GM12878 (cell line): ENCODE measurements around the gene STPG1. TPM values are rescaled to one million over a fixed set of nuclear protein-coding genes. Genes with fewer than 3 reads are reported as not detected.

Experiments
- ATAC-seq: fragments of 200-7000 bp; cut with Tn5 transposase; 3 replicates; pipeline ENCODE4 v1.9.1; 2020; ENCODE audit warnings: mild to moderate bottlenecking, moderate library complexity
- BruUV-seq: library from RNA; stranded (reverse); fragments of 400-500 nt; replicated peaks from 2 replicates; lab custom pipeline; 2021; lab: Mats Ljungman, UMichigan
- CTCF ChIA-PET: fragments of 300-600 bp; sonication (Branson Sonifier 250); formaldehyde crosslinking; extraction: SDS; loops from one replicate; lab custom pipeline; 2021; ENCODE audit warnings: inconsistent platforms; lab: Yijun Ruan, JAX
- POLR2A ChIA-PET: fragments of 350-600 bp; formaldehyde crosslinking; extraction: SDS; loops from one replicate; lab custom pipeline; 2021; ENCODE audit warnings: inconsistent platforms; lab: Charles Lee
- RAD21 ChIA-PET: fragments of 300-600 bp; sonication (Branson Sonifier 250); formaldehyde crosslinking; loops from one replicate; lab custom pipeline; 2023; ENCODE audit warnings: antibody characterized with exemption; ENCODE audit not compliant: unreplicated experiment; lab: Charles Lee
- SMC1A ChIA-PET: fragments of 300-600 bp; sonication (Branson Sonifier 250); formaldehyde crosslinking; loops from one replicate; lab custom pipeline; 2023; ENCODE audit not compliant: unreplicated experiment, uncharacterized antibody; lab: Charles Lee
- DNase-seq: peaks from one replicate; pipeline ENCODE4 v3.0.0-alpha.2; 2011; ENCODE audit warnings: low read depth, low spot score
- FAIRE-seq: peaks from 3 replicates; lab custom pipeline; 2011; peaks lifted over from hg19 to GRCh38; lab: Jason Lieb, UNC
- H2AFZ ChIP-seq: 2 replicates; pipeline ENCODE4 v1.6.0; 2011; ENCODE audit warnings: low read depth, low read length, control low read depth; ENCODE audit not compliant: control insufficient read depth
- H3K27ac ChIP-seq: 2 replicates; pipeline ENCODE4 v1.5.1; 2011; ENCODE audit warnings: control low read depth; ENCODE audit not compliant: control insufficient read depth, insufficient read depth
- H3K27me3 ChIP-seq, 2 experiments: replicated peaks in 1 of 2; 2 replicates each; pipeline versions ENCODE4 v1.6.0 to v1.6.1; 2011; ENCODE audit warnings: low read length in 1 of 2; ENCODE audit not compliant: control insufficient read depth in 2 of 2, insufficient read depth in 2 of 2
- H3K36me3 ChIP-seq, 2 experiments: 2 replicates each; pipeline ENCODE4 v1.5.1; 2011; ENCODE audit warnings: low read length in 1 of 2; ENCODE audit not compliant: control insufficient read depth in 2 of 2, insufficient read depth in 2 of 2
- H3K4me1 ChIP-seq: 2 replicates; pipeline ENCODE4 v1.6.1; 2011; ENCODE audit warnings: mild to moderate bottlenecking, low read length, moderate library complexity, mixed read lengths; ENCODE audit not compliant: control insufficient read depth, insufficient read depth
- H3K4me2 ChIP-seq: 2 replicates; pipeline ENCODE4 v1.6.0; 2011; ENCODE audit warnings: control low read depth; ENCODE audit not compliant: control insufficient read depth, insufficient read depth
- H3K4me3 ChIP-seq: fragments of 200-600 bp; sonication (generic); 2 replicates; pipeline ENCODE4 v1.5.1; 2016
- H3K79me2 ChIP-seq: 2 replicates; pipeline ENCODE4 v1.6.0; 2011; ENCODE audit warnings: low read length; ENCODE audit not compliant: control insufficient read depth, insufficient read depth
- H3K9ac ChIP-seq: 2 replicates; pipeline ENCODE4 v1.8.0; 2011; ENCODE audit warnings: low read length, control low read depth, mixed read lengths; ENCODE audit not compliant: control insufficient read depth, insufficient read depth
- H3K9me3 ChIP-seq: replicated peaks from 3 replicates; pipeline ENCODE4 v1.5.1; 2011; ENCODE audit warnings: mild to moderate bottlenecking, low read length; ENCODE audit not compliant: control insufficient read depth, insufficient read depth
- H4K20me1 ChIP-seq: 2 replicates; pipeline ENCODE4 v1.6.0; 2011; ENCODE audit not compliant: control insufficient read depth, insufficient read depth
- DPF2 ChIP-seq: fragments of 450-650 bp; IDR thresholded peaks from 2 replicates; pipeline ENCODE4 v1.6.1; 2017; ENCODE audit warnings: mild to moderate bottlenecking
- IKZF2 ChIP-seq, 2 experiments: fragments of 450-650 bp; IDR thresholded peaks; 2 replicates each; pipeline ENCODE4 v1.6.1; 2017; ENCODE audit warnings: mild to moderate bottlenecking in 2 of 2, moderate library complexity in 2 of 2
- MEF2B ChIP-seq: fragments of 450-650 bp; IDR thresholded peaks from 2 replicates; pipeline ENCODE4 v1.6.1; 2018; ENCODE audit warnings: mild to moderate bottlenecking, moderate library complexity; ENCODE audit not compliant: partially characterized antibody, poor library complexity, severe bottlenecking
- MTA2 ChIP-seq: fragments of 450-650 bp; IDR thresholded peaks from 2 replicates; pipeline ENCODE4 v1.6.1; 2016; ENCODE audit warnings: low read depth, mild to moderate bottlenecking, moderate library complexity
- RUNX3 ChIP-seq: IDR thresholded peaks from 2 replicates; pipeline ENCODE4 v1.6.1; 2012; ENCODE audit warnings: low read length, inconsistent platforms
- SKIL ChIP-seq: fragments of 450-650 bp; IDR thresholded peaks from 2 replicates; pipeline ENCODE4 v1.6.1; 2017; ENCODE audit warnings: mild to moderate bottlenecking, low read depth, inconsistent platforms; ENCODE audit not compliant: poor library complexity, severe bottlenecking
- SPI1 ChIP-seq: IDR thresholded peaks from 2 replicates; pipeline ENCODE4 v1.6.1; 2011; ENCODE audit warnings: low read depth, mild to moderate bottlenecking, low read length, moderate library complexity, borderline replicate concordance; ENCODE audit not compliant: insufficient read depth
- WGBS: methylation state at CpG from one replicate; pipeline ENCODE4 v1.1.6; 2016; ENCODE audit warnings: low lambda C conversion rate; ENCODE audit not compliant: insufficient replicate concordance, insufficient coverage; ENCODE audit errors: missing lambda C conversion rate; 5-methylcytosine and 5-hydroxymethylcytosine counted together
- in situ Hi-C: fragments of 300-500 bp; cut with MboI; formaldehyde crosslinking; loops from 9 replicates; pipeline ENCODE4 v1.14.3; 2018; ENCODE audit warnings: mixed read lengths
- intact Hi-C: fragments of 100-400 bp; cut with micrococcal nuclease; formaldehyde crosslinking; loops from one replicate; pipeline ENCODE4 v1.14.2; 2022; ENCODE audit not compliant: unreplicated experiment
- polyA plus RNA-seq, 11 experiments: library from polyadenylated mRNA; depleted of rRNA in 4 of 11; unstranded in 6 of 11; stranded (reverse) in 5 of 11; fragments of >200 nt; fragmentation: Nextera tagmentation in 4 of 11; fragmentation: Illumina TruSeq in 1 of 11; extraction: Ambion mirVana in 4 of 11; extraction: Trizol in 1 of 11; gene quantifications; 1 replicate in 1 of 11; 2 replicates in 10 of 11; pipeline versions ENCODE4 v1.2.1 to v1.2.3, GENCODE V29; 2011 to 2016; ENCODE audit warnings: inconsistent platforms in 2 of 11, missing spikeins in 2 of 11, low read depth in 1 of 11
- total RNA-seq, 4 experiments: library from RNA; depleted of rRNA in 3 of 4; stranded (reverse); fragments of >200 nt in 3 of 4; fragmentation: Illumina TruSeq in 1 of 4; extraction: Trizol in 1 of 4; gene quantifications; 2 replicates each; pipeline versions ENCODE4 v1.2.1 to v1.2.3, GENCODE V29; 2013 to 2021
- TF ChIP-seq, protein P1 (sequence below): fragments of 450-650 bp; formaldehyde crosslinking; IDR thresholded peaks from 2 replicates; pipeline ENCODE4 v1.4.0; 2022; ENCODE audit warnings: mild to moderate bottlenecking, moderate library complexity

Gene STPG1
- total and polyA plus RNA-seq, 10 of the 15 experiments (the other 5 are each of a cell fraction or from before 2014, with no cell fraction given): 0.22 to 2.6 (median 0.73) TPM

DNA sequence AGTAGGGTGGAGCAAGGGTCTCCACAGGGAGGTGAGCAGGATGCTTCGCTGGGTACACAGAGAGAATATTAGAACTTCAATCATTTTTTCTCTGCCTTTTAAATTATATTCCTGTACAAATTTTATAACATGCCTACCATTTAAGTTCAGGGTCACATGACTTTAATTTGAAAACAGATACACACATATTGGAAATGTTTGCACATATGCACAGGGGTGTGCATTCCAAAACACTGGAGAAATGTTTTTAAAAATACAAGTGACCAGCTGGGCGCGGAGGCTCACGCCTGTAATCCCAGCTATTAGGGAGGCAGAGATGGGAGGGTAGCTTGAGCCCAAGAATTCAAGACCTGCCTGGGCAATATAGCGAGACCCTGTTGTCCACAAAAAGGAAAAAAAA, 41.7 kb upstream of the STPG1 start (continued):
- TF ChIP-seq SKIL: no peak

GRCh38 chr1:24454673-24455072, 41.1 kb upstream of the STPG1 start:
- BruUV-seq: no TSS peak
- Histone ChIP-seq H2AFZ (no peak overlapping the region), H3K9ac (no peak overlapping the region), H3K27ac (no peak overlapping the region), H3K36me3 (peaks cover 0 to 5% of the 10 kb centered on the region in 2 experiments; a peak in 3 of 4 replicates), H4K20me1 (no peaks in the 10 kb centered on the region), H3K4me2 (no peak overlapping the region), H3K79me2 (no peaks in the 10 kb centered on the region), H3K27me3 (no peaks in the 10 kb centered on the region), H3K4me1 (0 out of 2 replicates have a peak, but pooled peaks cover 3% of the 10 kb centered on the region), H3K4me3 (no peak overlapping the region), H3K9me3 (no peaks in the 10 kb centered on the region)
- no peak for DNase-seq
- SMC1A ChIA-PET: no interaction called here
- CTCF ChIA-PET: interaction anchor here (0.7 to 1.3 kb wide), 2 partner anchors 64 to 256 kb away, joined by 4 to 5 read pairs; no protein-coding TSS in a partner anchor
- 51% methylated on average over 5 of the region's 5 CpGs for WGBS
- no peak for FAIRE-seq
- RAD21 ChIA-PET: interaction anchor here (0.5 kb wide), 1 partner anchor 47 kb away, joined by 3 read pairs; no protein-coding TSS in a partner anchor
- intact Hi-C loops: no loop called here
- in situ Hi-C loops: no loop called here
- TF ChIP-seq, protein P1, sequence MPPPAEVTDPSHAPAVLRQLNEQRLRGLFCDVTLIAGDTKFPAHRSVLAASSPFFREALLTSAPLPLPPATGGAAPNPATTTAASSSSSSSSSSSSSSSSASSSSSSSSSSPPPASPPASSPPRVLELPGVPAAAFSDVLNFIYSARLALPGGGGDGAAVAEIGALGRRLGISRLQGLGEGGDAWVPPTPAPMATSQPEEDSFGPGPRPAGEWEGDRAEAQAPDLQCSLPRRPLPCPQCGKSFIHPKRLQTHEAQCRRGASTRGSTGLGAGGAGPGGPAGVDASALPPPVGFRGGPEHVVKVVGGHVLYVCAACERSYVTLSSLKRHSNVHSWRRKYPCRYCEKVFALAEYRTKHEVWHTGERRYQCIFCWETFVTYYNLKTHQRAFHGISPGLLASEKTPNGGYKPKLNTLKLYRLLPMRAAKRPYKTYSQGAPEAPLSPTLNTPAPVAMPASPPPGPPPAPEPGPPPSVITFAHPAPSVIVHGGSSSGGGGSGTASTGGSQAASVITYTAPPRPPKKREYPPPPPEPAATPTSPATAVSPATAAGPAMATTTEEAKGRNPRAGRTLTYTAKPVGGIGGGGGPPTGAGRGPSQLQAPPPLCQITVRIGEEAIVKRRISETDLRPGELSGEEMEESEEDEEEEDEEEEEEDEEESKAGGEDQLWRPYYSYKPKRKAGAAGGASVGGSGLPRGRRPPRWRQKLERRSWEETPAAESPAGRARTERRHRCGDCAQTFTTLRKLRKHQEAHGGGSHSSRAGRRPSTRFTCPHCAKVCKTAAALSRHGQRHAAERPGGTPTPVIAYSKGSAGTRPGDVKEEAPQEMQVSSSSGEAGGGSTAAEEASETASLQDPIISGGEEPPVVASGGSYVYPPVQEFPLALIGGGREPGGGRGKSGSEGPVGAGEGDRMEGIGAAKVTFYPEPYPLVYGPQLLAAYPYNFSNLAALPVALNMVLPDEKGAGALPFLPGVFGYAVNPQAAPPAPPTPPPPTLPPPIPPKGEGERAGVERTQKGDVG (CRISPR knock-in tag): no peak
- TF ChIP-seq DPF2: no peak
- TF ChIP-seq RUNX3: peak; percentile 19; the same call in 1 of the 2 replicates
- TF ChIP-seq IKZF2 (IDR thresholded peaks at IDR 0.05): peak in 1 of 2 experiments; percentile 35; a peak in 1 of 4 replicates
- peak; percentile 33 for TF ChIP-seq MEF2B
- TF ChIP-seq SPI1: peak; percentile 75; the same call in 1 of the 2 replicates
- peak; percentile 52; the same call in 1 of the 2 replicates for TF ChIP-seq MTA2
- no peak for ATAC-seq
- POLR2A ChIA-PET: no interaction called here
